NCI-H2081 (cell line): ENCODE measurements around the gene HEATR9.
A peak's percentile ranks its signal among the peaks of the same experiment; 100 is the strongest.

ENCODE experiments used
- DNase-seq, 2 experiments: peaks; one replicate each; lab custom pipeline; 2025; lab: John Stamatoyannopoulos, UW

Gene HEATR9

GRCh38 chr17:35864853-35865252 is 3.8 kb downstream of the HEATR9 start:
- DNase-seq, result no peak

GRCh38 chr17:35856603-35857002 is 12.1 kb downstream of the HEATR9 start:
- no peak for DNase-seq

GRCh38 chr17:35855965-35856364 is 12.7 kb downstream of the HEATR9 start:
- no peak for DNase-seq

DNA sequence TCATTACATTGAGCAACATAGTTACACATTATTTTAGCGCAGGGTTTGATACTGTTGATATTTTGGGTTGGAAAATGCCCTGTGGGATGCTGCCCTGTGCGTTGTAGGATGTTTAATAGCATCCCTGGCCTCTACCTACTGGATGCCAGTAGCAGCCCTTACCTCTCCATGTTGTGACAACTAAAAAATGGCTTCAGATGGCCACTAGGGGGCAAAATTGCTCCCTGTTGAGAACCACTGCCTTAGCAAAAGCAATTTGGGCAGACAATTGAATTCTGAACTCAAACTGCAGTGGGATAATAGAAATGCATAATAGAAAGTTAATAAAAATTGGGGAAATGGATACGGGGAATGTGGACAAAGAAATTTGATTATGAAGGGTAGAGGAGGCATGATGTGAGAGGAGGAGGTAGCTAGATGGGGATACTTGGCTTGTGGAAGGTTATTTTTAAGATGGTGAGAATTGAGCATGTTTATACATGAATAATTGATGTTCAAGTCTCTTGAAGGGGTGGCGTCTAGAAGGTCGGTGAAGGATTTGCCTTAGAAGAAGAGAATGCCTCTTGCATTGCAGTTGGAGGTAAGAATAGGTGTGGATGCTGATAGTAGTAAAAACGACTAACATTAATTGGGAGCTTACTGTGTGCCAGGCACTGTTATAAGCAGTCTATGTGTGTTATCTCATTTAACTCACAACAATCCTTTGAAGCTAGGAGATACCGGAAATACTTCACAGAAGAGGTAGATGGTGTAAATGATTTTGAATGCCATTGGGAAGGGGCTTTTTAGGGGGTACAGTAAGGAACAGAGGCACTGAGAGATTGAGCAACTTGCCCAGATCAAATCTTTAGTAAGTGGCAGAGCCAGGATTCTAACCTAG is 19.0 kb downstream of the HEATR9 start:
- DNase-seq, result peak; percentile 40 to 68

GRCh38 chr17:35847633-35848373 is 20.9 kb downstream of the HEATR9 start:
- no peak for DNase-seq

- DNase-seq, result no peak
Measured at GRCh38 chr17:35847006-35847405, 21.7 kb downstream of the HEATR9 start.

GRCh38 chr17:35846055-35846809 is 22.5 kb downstream of the HEATR9 start:
- no peak for DNase-seq

- no peak for DNase-seq
Measured at GRCh38 chr17:35844547-35844946, 24.1 kb downstream of the HEATR9 start.

DNA sequence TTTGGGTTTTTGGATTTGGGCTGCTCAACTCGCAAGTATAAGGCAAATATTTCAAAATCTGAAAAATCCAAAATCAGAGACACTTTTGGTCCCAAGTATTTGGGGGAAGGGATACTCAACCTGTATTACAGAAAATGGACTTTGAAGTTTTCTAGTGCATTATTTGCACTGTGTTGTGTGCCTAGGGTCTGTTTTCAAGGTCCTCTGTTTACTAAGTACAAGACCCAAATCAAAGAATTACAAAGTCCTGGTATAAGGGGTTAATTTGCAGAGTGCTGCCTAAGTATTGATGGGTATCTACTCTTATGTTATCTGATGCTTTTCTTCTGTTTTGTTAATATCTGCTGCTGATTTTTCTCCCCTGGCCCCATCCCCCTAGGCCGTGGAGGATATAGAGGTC is 25.0 kb downstream of the HEATR9 start:
- no peak for DNase-seq

DNA sequence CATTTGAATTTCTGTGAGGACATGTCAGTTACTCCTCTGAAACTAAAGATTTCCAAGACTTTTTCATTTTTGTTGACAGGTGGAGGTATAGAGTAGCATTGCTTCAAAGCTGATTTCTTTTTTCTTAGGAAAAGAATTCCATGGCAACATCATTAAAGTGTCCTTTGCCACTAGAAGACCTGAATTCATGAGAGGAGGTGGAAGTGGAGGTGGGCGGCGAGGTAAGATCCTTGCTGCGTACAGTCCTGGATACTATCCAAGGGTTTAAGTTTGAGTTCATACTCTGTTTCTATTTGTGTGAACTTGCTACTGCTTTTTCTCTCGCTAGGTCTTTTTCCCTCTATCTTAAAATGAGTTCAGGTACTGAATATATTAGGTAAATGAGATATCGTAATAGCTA is 26.5 kb downstream of the HEATR9 start:
- DNase-seq, result no peak

GRCh38 chr17:35841505-35841904 is 27.2 kb downstream of the HEATR9 start:
- DNase-seq, result no peak

DNA sequence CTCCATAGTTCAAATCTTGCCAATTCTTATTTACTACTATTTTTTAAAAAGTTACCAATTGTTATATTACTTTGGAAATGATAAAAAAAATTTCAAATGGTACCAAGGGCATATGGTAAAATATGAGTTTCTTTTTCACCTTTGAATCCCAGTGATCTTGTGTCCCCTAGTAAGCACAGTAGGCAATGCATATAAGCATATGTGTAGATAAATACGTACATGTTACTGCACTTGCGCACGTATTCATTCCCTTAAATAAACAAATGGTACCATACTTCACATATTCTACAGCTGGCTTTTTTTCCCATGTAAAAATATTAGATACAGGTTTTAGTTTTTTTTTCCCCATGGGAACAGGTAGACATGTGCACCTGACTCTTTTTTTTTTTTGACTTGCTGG is 27.6 kb downstream of the HEATR9 start:
- no peak for DNase-seq

- no peak for DNase-seq
Measured at GRCh38 chr17:35825206-35825605, 43.5 kb downstream of the HEATR9 start.

DNA sequence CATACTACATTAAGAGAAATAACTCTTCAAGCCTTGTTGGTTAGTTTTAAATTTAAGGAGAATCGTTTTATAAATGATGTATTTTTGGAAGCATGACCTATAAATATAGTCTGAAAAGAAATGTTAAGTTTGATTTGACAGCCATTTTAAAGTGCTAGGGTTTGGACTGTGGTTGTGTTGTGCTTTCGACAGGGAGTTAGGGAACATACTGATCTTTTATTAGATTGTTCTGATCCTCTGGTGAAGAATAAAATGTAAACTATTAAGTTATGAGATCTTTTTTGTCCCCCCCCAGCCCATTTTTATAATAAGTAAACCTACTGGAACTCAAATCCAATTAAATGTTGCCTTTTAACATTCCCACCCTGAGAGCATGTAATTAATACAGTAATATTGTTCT is 47.4 kb downstream of the HEATR9 start:
- no peak for DNase-seq

GRCh38 chr17:35819455-35819854 is 49.2 kb downstream of the HEATR9 start:
- DNase-seq, result no peak

DNA sequence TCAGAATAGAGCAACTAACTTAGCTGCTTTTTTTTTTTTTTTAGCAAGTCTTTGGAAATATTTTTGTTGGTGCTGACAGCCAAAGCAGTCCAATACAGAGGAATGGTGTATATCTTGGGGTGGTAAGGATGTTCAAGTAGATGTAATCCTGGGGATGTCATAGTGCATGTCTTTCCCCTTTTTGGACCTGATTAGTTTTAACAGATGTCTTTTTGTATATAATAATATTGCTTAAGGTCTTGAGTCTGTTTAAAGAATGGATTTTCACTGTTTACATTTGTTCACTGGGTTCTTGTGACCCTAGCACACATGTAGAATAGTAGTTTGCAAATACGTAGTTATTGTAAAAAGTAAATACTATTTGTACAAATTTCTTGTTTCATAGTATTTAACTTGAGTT is 51.5 kb downstream of the HEATR9 start:
- no peak for DNase-seq

DNA sequence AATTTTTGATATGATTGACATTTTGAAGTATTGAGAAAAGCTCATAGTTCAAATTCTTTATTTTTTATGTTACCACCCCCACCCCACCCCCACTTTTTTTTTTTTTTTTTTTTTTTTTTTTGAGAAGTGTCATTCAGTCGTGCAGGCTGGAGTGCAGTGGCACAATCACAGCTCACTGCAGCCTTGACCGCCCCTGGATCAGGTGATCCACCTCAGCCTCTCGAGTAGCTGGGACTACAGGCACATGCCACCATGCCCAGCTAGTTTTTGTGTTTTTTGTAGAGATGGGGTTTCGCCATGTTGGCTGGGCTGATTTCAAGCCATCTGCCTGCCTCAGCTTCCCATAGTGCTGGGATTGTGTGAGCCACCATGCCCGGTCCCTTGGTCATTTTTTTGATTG is 52.0 kb downstream of the HEATR9 start:
- no peak for DNase-seq

GRCh38 chr17:35812456-35812855 is 56.2 kb downstream of the HEATR9 start:
- DNase-seq, result no peak

- no peak for DNase-seq
Measured at GRCh38 chr17:35811759-35812158, 56.9 kb downstream of the HEATR9 start.

- DNase-seq, result peak in 1 of 2 experiments; percentile 46
Measured at GRCh38 chr17:35809855-35810461, 58.7 kb downstream of the HEATR9 start.

- DNase-seq, result peak; percentile 99
Measured at GRCh38 chr17:35808962-35809854, 59.5 kb downstream of the HEATR9 start, which contains the start of gene TAF15. Gene TAF15 (plus strand): TSS chr17:35809484. CDS start chr17:35809570, 86 bp downstream.
